ENCODE data around the gene TMEM81. TPM values are rescaled to one million over a fixed set of nuclear protein-coding genes. Genes with fewer than 3 reads are reported as not detected.

Gene TMEM81
- total RNA-seq, 1 experiment from 2014 or later = 0.91 TPM

GRCh38 chr1:205064741-205065316 lies 19.4 kb downstream of the TMEM81 start:
- in situ Hi-C loops (cut with HindIII; ENCODE audit: low pct_unique_long_range_greater_than_20kb, low sequenced_read_pairs) = no loop called here
- no peak for DNase-seq (ENCODE audit: low read depth)

- in situ Hi-C loops (cut with HindIII; ENCODE audit: low pct_unique_long_range_greater_than_20kb, low sequenced_read_pairs) = no loop called here
- DNase-seq (ENCODE audit: low read depth) = no peak
Measured at GRCh38 chr1:205064301-205064700, 20.0 kb downstream of the TMEM81 start.

- in situ Hi-C loops (cut with HindIII; ENCODE audit: low pct_unique_long_range_greater_than_20kb, low sequenced_read_pairs) = no loop called here
- no peak for DNase-seq (ENCODE audit: low read depth)
Measured at GRCh38 chr1:205062895-205063294, 21.4 kb downstream of the TMEM81 start.

- no peak for DNase-seq (ENCODE audit: low read depth)
- in situ Hi-C loops (cut with HindIII; ENCODE audit: low pct_unique_long_range_greater_than_20kb, low sequenced_read_pairs) = no loop called here
Measured at GRCh38 chr1:205062319-205062718, 21.9 kb downstream of the TMEM81 start.

- in situ Hi-C loops (cut with HindIII; ENCODE audit: low pct_unique_long_range_greater_than_20kb, low sequenced_read_pairs) = no loop called here
- DNase-seq (ENCODE audit: low read depth) = peak; percentile 79
Measured at GRCh38 chr1:205061665-205062069, 22.6 kb downstream of the TMEM81 start.

GRCh38 chr1:205061227-205061626 lies 23.0 kb downstream of the TMEM81 start:
- DNase-seq (ENCODE audit: low read depth) = no peak
- in situ Hi-C loops (cut with HindIII; ENCODE audit: low pct_unique_long_range_greater_than_20kb, low sequenced_read_pairs) = no loop called here

GRCh38 chr1:205060746-205061145 lies 23.5 kb downstream of the TMEM81 start:
- in situ Hi-C loops (cut with HindIII; ENCODE audit: low pct_unique_long_range_greater_than_20kb, low sequenced_read_pairs) = no loop called here
- DNase-seq (ENCODE audit: low read depth) = no peak

GRCh38 chr1:205059660-205060059 lies 24.6 kb downstream of the TMEM81 start:
- DNase-seq (ENCODE audit: low read depth) = no peak
- in situ Hi-C loops (cut with HindIII; ENCODE audit: low pct_unique_long_range_greater_than_20kb, low sequenced_read_pairs) = no loop called here

- in situ Hi-C loops (cut with HindIII; ENCODE audit: low pct_unique_long_range_greater_than_20kb, low sequenced_read_pairs) = no loop called here
- no peak for DNase-seq (ENCODE audit: low read depth)
Measured at GRCh38 chr1:205058853-205059252, 25.4 kb downstream of the TMEM81 start.

GRCh38 chr1:205057808-205058575 lies 26.3 kb downstream of the TMEM81 start:
- in situ Hi-C loops (cut with HindIII; ENCODE audit: low pct_unique_long_range_greater_than_20kb, low sequenced_read_pairs) = no loop called here
- DNase-seq (ENCODE audit: low read depth) = no peak

- in situ Hi-C loops (cut with HindIII; ENCODE audit: low pct_unique_long_range_greater_than_20kb, low sequenced_read_pairs) = no loop called here
- DNase-seq (ENCODE audit: low read depth) = no peak
Measured at GRCh38 chr1:205056956-205057568, 27.2 kb downstream of the TMEM81 start.

GRCh38 chr1:205056188-205056611 lies 28.1 kb downstream of the TMEM81 start:
- in situ Hi-C loops (cut with HindIII; ENCODE audit: low pct_unique_long_range_greater_than_20kb, low sequenced_read_pairs) = no loop called here

GRCh38 chr1:205054013-205054412 lies 30.2 kb downstream of the TMEM81 start:
- no peak for DNase-seq (ENCODE audit: low read depth)
- in situ Hi-C loops (cut with HindIII; ENCODE audit: low pct_unique_long_range_greater_than_20kb, low sequenced_read_pairs) = no loop called here

More at GRCh38 chr1:205056188-205056611, 28.1 kb downstream of the TMEM81 start:
- DNase-seq (ENCODE audit: low read depth) = no peak

- in situ Hi-C loops (cut with HindIII; ENCODE audit: low pct_unique_long_range_greater_than_20kb, low sequenced_read_pairs) = no loop called here
- DNase-seq (ENCODE audit: low read depth) = no peak
Measured at GRCh38 chr1:205053296-205053695, 31.0 kb downstream of the TMEM81 start.

- no peak for DNase-seq (ENCODE audit: low read depth)
- in situ Hi-C loops (cut with HindIII; ENCODE audit: low pct_unique_long_range_greater_than_20kb, low sequenced_read_pairs) = no loop called here
Measured at GRCh38 chr1:205052690-205053089, 31.6 kb downstream of the TMEM81 start.

GRCh38 chr1:205049479-205049878 lies 34.8 kb downstream of the TMEM81 start:
- no peak for DNase-seq (ENCODE audit: low read depth)
- in situ Hi-C loops (cut with HindIII; ENCODE audit: low pct_unique_long_range_greater_than_20kb, low sequenced_read_pairs) = no loop called here

- in situ Hi-C loops (cut with HindIII; ENCODE audit: low pct_unique_long_range_greater_than_20kb, low sequenced_read_pairs) = no loop called here
- DNase-seq (ENCODE audit: low read depth) = no peak
Measured at GRCh38 chr1:205048382-205048781, 35.9 kb downstream of the TMEM81 start.

GRCh38 chr1:205047764-205048231 lies 36.5 kb downstream of the TMEM81 start:
- in situ Hi-C loops (cut with HindIII; ENCODE audit: low pct_unique_long_range_greater_than_20kb, low sequenced_read_pairs) = no loop called here
- DNase-seq (ENCODE audit: low read depth) = no peak

- in situ Hi-C loops (cut with HindIII; ENCODE audit: low pct_unique_long_range_greater_than_20kb, low sequenced_read_pairs) = no loop called here
Measured at GRCh38 chr1:205046870-205047269, 37.4 kb downstream of the TMEM81 start.

More at GRCh38 chr1:205046870-205047269, 37.4 kb downstream of the TMEM81 start:
- no peak for DNase-seq (ENCODE audit: low read depth)

Data from Caki2 (cell line).